Upper lobe of right lung (tissue), 1 donor: ENCODE data around the gene TSSK3. TPM values are rescaled to one million over a fixed set of nuclear protein-coding genes. Genes with fewer than 3 reads are reported as not detected.
"Not testable (repeated sequence)": the region's sequence is repeated elsewhere in the genome, so short reads cannot be mapped to it uniquely, and the experiment has no call there.

ENCODE experiments used
- ATAC-seq: fragments of 200-7000 bp; cut with Tn5 transposase; one replicate; pipeline ENCODE4 v1.9.1; 2020; ENCODE audit warnings: mild to moderate bottlenecking, moderate library complexity
- DNase-seq: peaks from one replicate; pipeline ENCODE4 v3.0.0-alpha.2; 2020
- H3K27ac ChIP-seq: fragments of 200-600 bp; one replicate; pipeline ENCODE4 v1.8.0; 2022
- H3K27me3 ChIP-seq: fragments of 200-600 bp; one replicate; pipeline ENCODE4 v1.8.0; 2022; ENCODE audit warnings: mild to moderate bottlenecking
- H3K36me3 ChIP-seq: fragments of 200-600 bp; one replicate; pipeline ENCODE4 v1.8.0; 2022
- H3K4me1 ChIP-seq: fragments of 200-600 bp; one replicate; pipeline ENCODE4 v1.8.0; 2022
- H3K4me3 ChIP-seq: fragments of 200-600 bp; one replicate; pipeline ENCODE4 v1.8.0; 2022; ENCODE audit warnings: mild to moderate bottlenecking
- H3K9me3 ChIP-seq: fragments of 200-600 bp; one replicate; pipeline ENCODE4 v1.8.0; 2022
- CTCF ChIP-seq: fragments of 200-600 bp; IDR thresholded peaks from one replicate; pipeline ENCODE4 v1.8.0; 2022; ENCODE audit warnings: antibody characterized with exemption
- intact Hi-C: fragments of 100-400 bp; cut with DNase I; formaldehyde crosslinking; loops from one replicate; pipeline ENCODE4 v1.11.0; 2022
- total RNA-seq: library from RNA; stranded (reverse); fragmentation: NEBNext Ultra II Directional; extraction: Animal tissue kit (Norgen Biotek cat#: 25700); gene quantifications from one replicate; pipeline ENCODE4 v1.2.1, GENCODE V29; 2021
- donor health status: DM: no; HTN: yes; CAD: no; lungs with severe emphysema.

The TSSK3 gene
- total RNA-seq, 1 donor from 2014 or later = 2.5 TPM

- H3K4me1 ChIP-seq = peaks cover 46% of the 10 kb centered on the region
- H3K4me3 ChIP-seq = no peak overlapping the region
- no peak for TF ChIP-seq CTCF
- ATAC-seq = no peak
- no peaks in the 10 kb centered on the region for H3K36me3 ChIP-seq
- H3K27me3 ChIP-seq = no peaks in the 10 kb centered on the region
- no peak for DNase-seq
- no peaks in the 10 kb centered on the region for H3K9me3 ChIP-seq
- peak overlapping the region; percentile 84 for H3K27ac ChIP-seq
- intact Hi-C loops = no loop called here
Observed at GRCh38 chr1:32353886-32354570, 8.3 kb upstream of the TSSK3 start.

GRCh38 chr1:32355778-32356177, 6.6 kb upstream of the TSSK3 start:
- H3K4me3 ChIP-seq, H3K9me3 ChIP-seq, H3K36me3 ChIP-seq, DNase-seq, H3K27ac ChIP-seq, H3K27me3 ChIP-seq, ATAC-seq, intact Hi-C loops: not testable (repeated sequence)
- peaks cover 32% of the 10 kb centered on the region for H3K4me1 ChIP-seq

- H3K9me3 ChIP-seq = no peaks in the 10 kb centered on the region
- ATAC-seq (no peak), DNase-seq (no peak)
- no peak overlapping the region for H3K4me3 ChIP-seq
- peaks cover 29% of the 10 kb centered on the region for H3K4me1 ChIP-seq
- no peak for TF ChIP-seq CTCF
- intact Hi-C loops = no loop called here
- H3K27ac ChIP-seq = no peak overlapping the region
- no peaks in the 10 kb centered on the region for H3K27me3 ChIP-seq
- no peaks in the 10 kb centered on the region for H3K36me3 ChIP-seq
Observed at GRCh38 chr1:32356478-32356877, 5.9 kb upstream of the TSSK3 start.

GRCh38 chr1:32357614-32358013, 4.7 kb upstream of the TSSK3 start:
- no peak overlapping the region for H3K4me3 ChIP-seq
- intact Hi-C loops = no loop called here
- no peak overlapping the region for H3K27ac ChIP-seq
- TF ChIP-seq CTCF = no peak
- DNase-seq (no peak), ATAC-seq (no peak)
- peaks cover 30% of the 10 kb centered on the region for H3K4me1 ChIP-seq
- no peaks in the 10 kb centered on the region for H3K36me3 ChIP-seq
- H3K9me3 ChIP-seq = no peaks in the 10 kb centered on the region
- H3K27me3 ChIP-seq = no peaks in the 10 kb centered on the region

- H3K4me1 ChIP-seq = peaks cover 24% of the 10 kb centered on the region
- intact Hi-C loops = no loop called here
- H3K27ac ChIP-seq = no peak overlapping the region
- peaks cover 3% of the 10 kb centered on the region for H3K36me3 ChIP-seq
- H3K9me3 ChIP-seq = no peaks in the 10 kb centered on the region
- no peak overlapping the region for H3K4me3 ChIP-seq
- ATAC-seq (no peak), DNase-seq (no peak)
- TF ChIP-seq CTCF = no peak
- H3K27me3 ChIP-seq = no peaks in the 10 kb centered on the region
Observed at GRCh38 chr1:32358435-32358834, 3.9 kb upstream of the TSSK3 start.

GRCh38 chr1:32361308-32361673, 1.0 kb upstream of the TSSK3 start:
- ATAC-seq (no peak), DNase-seq (no peak)
- Histone ChIP-seq H3K4me1 (peaks cover 11% of the 10 kb centered on the region), H3K27me3 (no peaks in the 10 kb centered on the region), H3K27ac (no peak overlapping the region), H3K36me3 (peaks cover 18% of the 10 kb centered on the region), H3K9me3 (no peaks in the 10 kb centered on the region), H3K4me3 (peak overlapping the region; percentile 40)
- intact Hi-C loops = no loop called here
- no peak for TF ChIP-seq CTCF
